GM12892 (cell line): Measurements from ENCODE around the gene ABCC12. TPM values are rescaled to one million over a fixed set of nuclear protein-coding genes. Genes with fewer than 3 reads are reported as not detected.

Source experiments
- DNase-seq: peaks from one replicate; pipeline ENCODE4 v3.0.0; 2011; ENCODE audit not compliant: insufficient read length
- FAIRE-seq: peaks from 2 replicates; lab custom pipeline; 2011; peaks lifted over from hg19 to GRCh38; lab: Jason Lieb, UNC
- POLR2A ChIP-seq: IDR thresholded peaks from 2 replicates; pipeline ENCODE4 v1.6.1; 2011; ENCODE audit warnings: low read depth, low read length, control low read depth
- POLR2AphosphoS5 ChIP-seq: IDR thresholded peaks from 2 replicates; pipeline ENCODE4 v1.6.1; 2011; ENCODE audit warnings: low read depth, low read length, control low read depth
- TAF1 ChIP-seq: IDR thresholded peaks from 2 replicates; pipeline ENCODE4 v1.6.1; 2011; ENCODE audit warnings: low read depth, mild to moderate bottlenecking, control low read depth, low read length, borderline replicate concordance
- polyA plus RNA-seq: library from polyadenylated mRNA; unstranded; fragments of >200 nt; gene quantifications from one replicate; pipeline ENCODE4 v1.2.1, GENCODE V29; 2012; ENCODE audit warnings: missing spikeins, inconsistent platforms; ENCODE audit not compliant: missing spikeins

ABCC12 gene
- not detected for polyA plus RNA-seq

DNA sequence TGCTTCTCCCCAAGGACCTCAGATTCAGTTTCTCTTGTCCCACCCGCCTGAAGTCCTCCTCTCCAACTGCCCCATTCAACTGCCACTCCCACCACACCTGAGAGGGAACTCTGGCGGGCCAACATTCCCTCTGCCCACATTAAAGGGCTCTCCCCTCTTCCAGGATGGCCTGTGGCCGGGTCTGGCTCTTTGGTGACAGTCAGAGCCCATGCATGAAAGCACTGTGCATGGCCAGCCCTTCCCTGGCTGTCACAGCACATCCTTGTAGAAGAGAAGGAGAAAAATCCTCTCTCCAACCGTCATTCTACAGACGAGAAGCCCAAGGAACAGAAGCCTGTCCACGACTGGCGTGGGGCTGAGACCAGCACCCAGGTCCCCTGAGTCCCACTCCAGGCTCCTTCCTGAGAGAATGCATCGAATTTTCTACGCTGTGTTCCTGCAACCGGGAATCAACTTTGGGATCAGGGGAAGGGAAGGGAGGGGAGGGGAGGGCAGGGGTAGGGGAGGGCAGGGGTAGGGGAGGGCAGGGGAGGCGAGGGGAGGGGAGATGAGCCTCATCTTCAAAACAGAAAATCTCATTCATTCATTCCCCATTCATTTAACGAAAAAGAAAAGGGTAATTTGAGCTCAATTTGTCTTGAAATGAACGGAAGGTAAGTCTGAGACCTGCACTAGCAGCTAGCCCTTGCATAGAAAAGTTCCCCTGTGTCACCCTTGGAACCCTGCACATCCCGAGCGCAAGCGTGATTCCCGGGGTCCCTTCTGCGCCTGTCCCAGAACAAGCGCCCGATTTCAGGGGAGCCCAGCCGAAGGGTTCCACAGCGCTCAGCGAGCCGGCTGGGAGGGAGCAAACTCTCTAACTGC, at the start of gene ABCC12:
ABCC12 (minus strand) TSS at position 68 of the 864 bp plus-strand sequence. CDS start 9,569 bp downstream, outside the sequence.
- FAIRE-seq (no peak), DNase-seq (no peak)
- TF ChIP-seq POLR2A (no peak), POLR2AphosphoS5 (no peak), TAF1 (no peak)

GRCh38 chr16:48204825-48205151, 49.0 kb upstream of the ABCC12 start:
- DNase-seq: no peak
- TF ChIP-seq TAF1 (no peak), POLR2A (no peak), POLR2AphosphoS5 (no peak)
- no peak for FAIRE-seq

DNA sequence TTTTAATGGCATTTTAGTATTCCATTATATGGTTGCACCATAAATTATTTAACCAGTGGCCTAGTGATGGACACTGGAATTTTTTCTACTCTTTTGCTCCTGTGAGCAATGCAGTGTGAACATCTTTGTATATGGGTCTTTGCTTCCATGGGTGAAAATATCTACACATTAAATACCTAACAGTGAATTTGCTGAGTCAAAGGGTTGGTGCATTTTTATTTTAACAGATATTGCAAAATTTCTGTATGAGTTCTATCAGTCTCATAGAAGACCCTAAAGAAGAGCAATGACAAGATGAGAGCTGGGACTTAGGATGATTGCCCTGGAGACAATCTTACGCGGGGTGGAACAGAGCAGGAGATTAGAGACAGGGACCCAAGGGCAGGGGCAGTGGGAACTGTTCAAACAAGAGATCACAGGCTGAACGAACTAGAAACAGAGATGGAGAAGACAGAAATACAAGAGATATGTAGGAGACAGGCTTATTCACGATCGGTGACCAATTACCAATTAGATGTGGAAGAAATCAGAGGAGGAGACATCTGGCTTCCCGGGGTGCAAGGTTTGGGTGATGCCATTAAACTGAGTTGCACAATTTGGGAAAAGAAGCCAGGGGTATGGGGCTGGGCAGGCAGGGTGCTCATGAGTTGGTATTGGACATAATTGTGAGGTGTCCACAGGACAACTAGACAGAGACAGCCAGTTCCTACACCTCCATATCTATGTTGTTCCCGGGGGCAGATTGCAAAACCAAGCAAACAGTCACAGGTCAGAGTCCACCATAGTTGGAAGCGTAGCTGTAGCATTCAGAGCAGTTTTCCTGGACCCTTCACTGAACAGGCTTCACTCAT, 48.4 kb upstream of the ABCC12 start:
- DNase-seq (no peak), FAIRE-seq (no peak)
- TF ChIP-seq POLR2AphosphoS5 (no peak), TAF1 (no peak), POLR2A (no peak)

DNA sequence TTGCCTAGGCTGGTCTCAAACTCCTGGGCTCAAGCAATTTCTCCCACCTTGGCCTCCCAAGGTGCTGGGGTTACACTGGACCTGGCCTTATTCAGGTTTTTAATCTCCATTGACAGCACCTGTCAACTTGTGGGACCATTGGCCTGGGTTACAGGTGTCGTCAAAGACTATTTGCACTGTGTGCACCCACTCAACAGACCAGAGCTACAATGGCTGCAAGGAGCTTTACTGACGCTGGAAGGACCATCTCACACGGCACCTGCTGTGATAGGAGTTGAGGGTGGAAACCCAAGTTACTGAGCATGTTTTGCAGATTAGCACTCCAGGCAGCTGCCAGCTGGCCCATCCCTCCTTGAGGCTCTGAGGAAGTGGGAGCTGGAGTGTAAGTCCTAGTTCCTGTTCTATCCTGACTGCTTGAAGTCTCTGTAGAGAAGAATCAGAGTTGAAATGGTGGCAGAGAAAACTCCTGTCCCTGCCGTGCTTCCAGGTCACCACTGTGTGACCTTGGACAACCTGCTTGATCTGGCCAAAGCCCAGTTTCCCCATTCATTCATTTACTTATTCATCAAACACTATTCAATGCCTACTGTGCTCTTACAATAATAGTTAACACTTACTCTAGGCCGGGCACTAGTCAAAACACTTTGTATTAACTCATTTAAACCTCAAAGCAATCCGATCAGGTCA, 45.9 kb upstream of the ABCC12 start:
- DNase-seq (no peak), FAIRE-seq (no peak)
- TF ChIP-seq POLR2A (no peak), POLR2AphosphoS5 (no peak), TAF1 (no peak)

- DNase-seq (no peak), FAIRE-seq (no peak)
- TF ChIP-seq TAF1 (no peak), POLR2A (no peak), POLR2AphosphoS5 (no peak)
These were observed 41.5 kb upstream of the ABCC12 start for GRCh38 chr16:48197294-48197693.

- DNase-seq (no peak), FAIRE-seq (no peak)
- TF ChIP-seq TAF1 (no peak), POLR2AphosphoS5 (no peak), POLR2A (no peak)
These were observed 39.2 kb upstream of the ABCC12 start for GRCh38 chr16:48194828-48195556.

DNA sequence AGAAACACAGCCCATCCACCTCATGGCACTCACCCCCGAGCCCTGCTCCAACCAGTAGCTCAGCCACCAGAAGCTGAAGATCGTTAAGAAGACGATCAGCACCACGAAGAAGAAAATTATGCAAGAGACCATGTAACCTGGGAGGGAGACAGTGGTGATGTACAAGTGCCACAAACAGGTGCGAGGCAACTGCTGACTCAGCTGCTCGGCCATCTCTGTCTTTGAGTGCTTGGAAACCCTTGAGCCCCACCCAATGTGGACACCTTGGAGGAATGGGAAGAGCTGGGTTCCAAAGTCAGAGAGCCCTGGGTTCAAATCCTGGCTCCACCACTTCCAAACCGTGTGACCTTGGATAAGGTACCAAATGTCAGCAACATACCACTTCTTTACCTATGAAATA, 38.1 kb upstream of the ABCC12 start:
- TF ChIP-seq POLR2A (no peak), POLR2AphosphoS5 (no peak), TAF1 (no peak)
- DNase-seq (no peak), FAIRE-seq (no peak)

- peak; percentile 27 for DNase-seq
- no peak for TF ChIP-seq POLR2A
- TF ChIP-seq TAF1: no peak
- peak; percentile 91 for FAIRE-seq
These were observed 32.8 kb upstream of the ABCC12 start for GRCh38 chr16:48188449-48189102.

DNA sequence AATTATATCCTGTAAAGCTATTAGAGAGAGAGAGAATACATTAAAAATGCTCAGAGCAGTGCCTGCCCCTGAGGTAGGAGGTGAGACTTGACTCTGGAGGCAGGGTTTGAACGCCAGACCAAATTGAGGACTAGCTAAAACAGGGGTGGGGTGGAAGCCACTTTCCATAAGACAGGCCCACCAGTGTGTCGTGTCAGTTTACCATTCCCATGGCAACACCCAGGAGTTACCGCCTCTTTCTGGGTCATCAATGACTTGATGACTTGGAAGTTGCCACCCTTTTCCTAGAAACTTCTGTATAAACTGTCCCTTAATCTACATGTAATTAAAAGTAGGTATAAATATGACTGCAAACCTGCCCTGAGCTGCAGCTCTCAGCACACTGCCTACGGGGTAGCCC, 32.0 kb upstream of the ABCC12 start:
- no peak for FAIRE-seq
- no peak for TF ChIP-seq POLR2A
- no peak for TF ChIP-seq POLR2AphosphoS5
- no peak for TF ChIP-seq TAF1

GRCh38 chr16:48184681-48185080, 28.9 kb upstream of the ABCC12 start:
- TF ChIP-seq POLR2A (no peak), TAF1 (no peak), POLR2AphosphoS5 (no peak)
- FAIRE-seq (no peak), DNase-seq (no peak)

More for the DNA sequence above, 32.0 kb upstream of the ABCC12 start:
- no peak for DNase-seq
